HG03066 (cell line): ENCODE data around the gene TRIM44.
"Not testable (repeated sequence)": the region's sequence is repeated elsewhere in the genome, so short reads cannot be mapped to it uniquely, and the experiment has no call there.

Experiments used
- ATAC-seq: cut with Tn5 transposase; IDR thresholded peaks from one replicate; pipeline ENCODE4 v1.9.1; 2021; ENCODE audit warnings: low read depth; ENCODE audit not compliant: unreplicated experiment

TRIM44 gene

GRCh38 chr11:35714882-35715627, 52.5 kb downstream of the TRIM44 start:
- peak; percentile 82 for ATAC-seq

DNA sequence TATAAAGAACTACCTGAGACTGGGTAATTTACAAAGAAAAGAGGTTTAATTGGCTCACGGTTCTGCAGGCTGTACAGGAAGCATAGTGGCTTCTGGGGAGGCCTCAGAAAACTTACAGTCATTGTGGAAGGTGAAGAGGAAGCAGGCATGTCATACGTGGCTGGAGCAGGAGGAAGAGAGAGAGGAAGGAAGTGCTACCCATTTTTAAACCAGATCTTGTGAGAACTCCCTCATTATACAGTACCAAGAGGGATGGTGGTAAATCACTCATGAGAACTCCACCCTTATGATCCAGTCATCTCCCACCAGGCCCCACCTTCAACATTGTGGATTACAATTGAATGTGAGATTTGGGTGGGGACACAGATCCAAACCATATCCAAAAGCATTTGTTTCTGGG, 53.1 kb downstream of the TRIM44 start:
- not testable (repeated sequence) for ATAC-seq

- no peak for ATAC-seq
Measured at GRCh38 chr11:35717043-35717442, 54.5 kb downstream of the TRIM44 start.

GRCh38 chr11:35717520-35717919, 54.9 kb downstream of the TRIM44 start:
- ATAC-seq, result no peak

GRCh38 chr11:35721651-35722282, 59.2 kb downstream of the TRIM44 start:
- ATAC-seq, result peak; percentile 46

DNA sequence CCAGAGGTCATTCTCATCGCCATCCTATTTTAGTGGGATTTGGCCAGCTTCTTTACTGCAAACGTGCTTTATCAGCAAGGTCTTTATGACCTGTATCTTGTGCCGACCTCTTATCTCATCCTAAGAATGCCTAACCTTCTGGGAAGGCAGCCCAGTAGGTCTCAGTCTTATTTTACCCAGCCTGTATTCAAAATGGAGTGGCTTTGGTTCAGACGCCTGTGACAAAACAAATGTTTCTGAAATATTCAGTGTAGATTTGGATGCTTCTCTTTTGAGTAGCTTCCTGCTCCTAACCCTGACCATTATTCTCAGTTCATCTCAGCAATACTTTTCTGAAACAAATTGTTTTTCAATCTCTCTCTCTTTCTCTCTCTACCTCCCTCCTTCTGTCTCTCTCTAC, 60.1 kb downstream of the TRIM44 start:
- no peak for ATAC-seq

DNA sequence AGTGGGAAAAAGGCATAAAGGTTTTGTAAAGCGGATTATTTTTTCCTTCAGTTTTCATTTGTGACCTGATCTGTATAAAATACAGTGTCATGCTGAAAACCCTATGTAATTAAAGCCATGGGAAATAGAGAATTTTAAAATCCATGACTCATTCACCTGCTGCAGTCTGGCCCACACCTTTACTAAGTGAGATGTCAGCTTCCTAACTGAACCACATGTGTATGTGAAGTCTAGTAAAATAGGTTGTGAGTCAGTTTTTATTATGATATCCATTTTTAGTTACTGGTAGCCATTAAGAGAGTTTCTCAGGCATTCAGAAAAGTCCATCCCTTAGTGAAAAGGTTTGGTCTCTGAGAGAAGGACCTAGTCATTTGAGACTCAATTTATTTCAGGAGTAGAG, 60.9 kb downstream of the TRIM44 start:
- no peak for ATAC-seq

DNA sequence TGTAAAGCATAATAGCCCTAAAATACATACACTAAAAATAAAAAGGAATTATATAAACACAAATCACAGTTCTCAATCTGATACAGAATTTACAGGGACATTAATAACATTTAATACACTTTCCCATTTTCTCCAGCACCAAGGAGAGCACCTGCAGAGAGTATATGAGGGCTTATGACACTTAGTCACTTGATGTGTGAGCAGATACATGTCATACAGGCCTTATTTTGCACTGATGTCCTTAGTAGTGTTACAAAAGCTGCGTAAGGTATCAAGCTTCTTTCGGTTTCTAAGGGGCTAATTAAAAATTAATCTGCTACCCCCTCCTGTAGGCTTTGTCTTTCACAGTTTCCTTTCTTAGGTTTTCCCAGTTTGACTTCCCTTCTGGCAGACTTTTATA, 61.3 kb downstream of the TRIM44 start:
- no peak for ATAC-seq

GRCh38 chr11:35725885-35726284, 63.3 kb downstream of the TRIM44 start:
- no peak for ATAC-seq

DNA sequence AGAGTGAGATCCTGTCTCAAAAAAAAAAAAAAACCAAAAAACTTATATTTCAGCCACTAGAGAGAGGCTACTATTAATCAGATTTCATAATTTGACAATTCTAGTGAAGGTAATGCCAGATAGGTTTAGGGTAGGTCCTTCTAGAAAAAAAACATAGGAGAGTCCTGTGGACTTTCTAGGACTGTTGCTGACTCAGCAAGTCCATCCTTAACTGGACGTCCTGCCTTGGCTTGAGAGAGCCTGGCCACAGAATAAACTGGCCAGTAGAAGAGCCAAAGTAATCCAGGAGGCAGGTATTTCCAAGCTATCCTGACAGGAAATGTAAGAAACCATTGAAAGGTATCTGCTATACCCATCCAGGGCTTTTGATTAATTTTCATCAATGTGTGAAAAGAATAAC, 64.6 kb downstream of the TRIM44 start:
- no peak for ATAC-seq

DNA sequence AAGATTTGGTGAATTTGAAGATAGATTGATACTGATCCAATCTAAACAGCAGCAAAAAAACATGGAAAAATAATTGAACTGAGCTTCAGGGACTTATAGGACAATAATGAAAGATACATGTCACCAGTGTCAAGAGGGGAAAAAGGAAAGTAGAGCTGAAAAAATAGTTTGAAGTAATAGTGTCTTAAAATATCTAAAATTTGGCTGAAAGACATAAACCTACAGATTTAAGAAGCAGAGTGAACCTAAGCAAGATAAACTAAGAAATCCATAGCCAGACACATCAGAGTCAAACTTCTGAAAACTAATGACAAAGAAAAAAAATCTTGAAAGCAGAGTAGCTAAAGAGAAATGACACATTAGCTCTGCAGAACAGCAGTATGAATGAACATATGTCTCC, 67.7 kb downstream of the TRIM44 start:
- ATAC-seq, result no peak

DNA sequence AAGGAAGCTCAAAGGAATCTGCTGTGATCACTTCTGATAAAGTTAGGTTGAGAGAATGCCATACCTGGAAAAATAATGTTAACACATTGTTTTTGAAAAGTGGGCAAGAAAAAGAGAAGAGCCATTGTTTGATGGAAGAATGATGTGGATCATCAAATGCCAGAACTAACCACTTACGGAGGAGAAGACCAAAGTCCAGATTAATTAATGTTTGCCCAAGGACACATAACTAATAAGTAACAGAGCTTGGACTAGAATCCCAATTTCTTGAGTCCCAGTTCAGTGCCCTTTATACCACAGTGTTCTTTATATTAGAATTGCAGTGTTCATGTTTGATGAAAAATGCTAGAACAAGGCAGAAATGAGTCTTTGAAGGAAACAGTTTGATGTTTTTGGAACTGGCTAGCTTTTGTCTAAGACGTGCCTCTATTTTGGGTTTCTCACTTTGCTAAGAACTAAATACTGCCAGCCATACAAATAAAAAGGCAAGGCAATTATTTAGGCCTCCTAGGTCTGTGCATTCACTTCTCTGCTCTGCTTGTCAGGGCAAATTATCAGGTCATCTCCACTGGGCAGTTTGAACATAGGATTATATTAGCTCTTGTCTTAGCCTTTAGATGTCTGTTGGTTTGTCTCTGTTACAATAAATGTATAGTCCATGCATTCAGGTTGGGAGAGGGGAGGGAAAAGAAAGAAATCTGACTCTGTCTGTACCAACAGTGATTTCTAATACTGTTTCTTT, 72.3 kb downstream of the TRIM44 start:
- no peak for ATAC-seq

GRCh38 chr11:35735411-35735810, 72.8 kb downstream of the TRIM44 start:
- no peak for ATAC-seq

DNA sequence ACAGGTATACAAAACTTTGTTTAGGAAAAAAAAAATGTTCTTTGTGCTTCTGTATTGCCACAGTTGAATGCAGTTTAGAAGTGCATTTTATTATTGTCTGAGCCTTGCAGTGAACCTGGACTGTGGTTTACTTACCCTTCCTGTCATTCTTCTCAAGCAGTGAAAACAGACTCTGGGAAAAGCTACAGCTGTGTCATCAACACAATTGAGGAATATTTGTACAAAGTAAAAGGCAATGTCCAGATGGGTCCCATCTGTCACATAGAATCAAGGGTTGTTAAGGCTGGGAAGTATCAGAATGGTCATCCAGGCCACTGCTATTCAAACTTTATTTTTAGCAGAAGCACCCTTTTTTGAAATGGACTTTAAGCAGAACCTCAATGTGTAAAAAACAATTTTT, 73.3 kb downstream of the TRIM44 start:
- no peak for ATAC-seq

DNA sequence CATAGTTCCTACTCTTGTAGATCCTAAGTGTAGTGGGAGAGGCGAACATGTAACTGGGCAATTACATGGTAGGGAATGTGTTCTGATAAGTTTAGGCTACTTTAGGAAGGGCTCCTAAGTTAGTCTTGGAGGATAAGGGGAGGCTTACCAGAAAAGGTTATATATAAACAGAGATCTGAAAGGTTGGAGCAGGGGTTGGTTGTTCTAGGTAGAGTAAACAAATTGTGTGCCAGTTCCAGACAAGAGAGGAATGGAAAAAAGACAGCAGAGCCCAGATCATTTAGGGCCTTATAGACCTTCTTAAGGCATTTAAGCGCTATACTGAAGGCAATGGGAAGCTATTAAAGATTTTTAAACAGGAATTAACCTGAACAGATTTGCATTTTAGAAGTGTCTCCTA, 74.4 kb downstream of the TRIM44 start:
- ATAC-seq, result no peak

DNA sequence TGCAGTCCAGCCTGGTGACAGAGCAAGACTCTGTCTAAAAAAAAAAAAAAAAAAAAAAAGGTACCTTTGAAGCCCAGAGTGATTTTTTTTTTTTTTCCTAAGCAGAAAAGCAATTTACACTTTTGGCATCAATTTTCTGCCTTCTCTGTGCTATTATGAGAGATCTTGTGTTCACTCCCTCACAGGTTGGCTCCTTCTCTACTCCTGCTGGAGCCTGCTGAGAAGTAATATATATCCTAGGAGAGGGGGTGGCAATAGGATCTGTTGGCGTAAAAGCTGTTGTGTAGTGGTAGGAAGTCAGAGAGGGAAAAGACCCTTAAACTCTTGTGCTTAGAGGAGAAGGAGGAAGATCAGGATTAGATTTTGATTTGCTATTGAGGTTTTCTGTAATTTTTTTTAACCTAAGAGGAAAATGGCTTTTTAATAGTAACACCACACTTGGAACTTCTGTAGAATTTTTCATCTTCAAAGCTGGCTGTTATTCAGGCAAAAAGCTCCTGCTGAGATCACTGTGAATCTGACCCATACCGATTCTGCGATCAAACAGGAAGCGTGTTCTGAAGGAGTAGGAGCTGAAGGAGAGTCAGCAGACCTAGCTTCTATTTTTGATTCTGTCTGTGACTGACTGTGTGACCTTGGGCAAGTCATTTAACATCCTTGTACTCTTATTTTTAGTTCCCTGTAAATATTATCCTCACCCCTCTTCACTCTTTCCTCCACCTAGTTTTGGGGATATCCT, 77.7 kb downstream of the TRIM44 start:
- no peak for ATAC-seq

DNA sequence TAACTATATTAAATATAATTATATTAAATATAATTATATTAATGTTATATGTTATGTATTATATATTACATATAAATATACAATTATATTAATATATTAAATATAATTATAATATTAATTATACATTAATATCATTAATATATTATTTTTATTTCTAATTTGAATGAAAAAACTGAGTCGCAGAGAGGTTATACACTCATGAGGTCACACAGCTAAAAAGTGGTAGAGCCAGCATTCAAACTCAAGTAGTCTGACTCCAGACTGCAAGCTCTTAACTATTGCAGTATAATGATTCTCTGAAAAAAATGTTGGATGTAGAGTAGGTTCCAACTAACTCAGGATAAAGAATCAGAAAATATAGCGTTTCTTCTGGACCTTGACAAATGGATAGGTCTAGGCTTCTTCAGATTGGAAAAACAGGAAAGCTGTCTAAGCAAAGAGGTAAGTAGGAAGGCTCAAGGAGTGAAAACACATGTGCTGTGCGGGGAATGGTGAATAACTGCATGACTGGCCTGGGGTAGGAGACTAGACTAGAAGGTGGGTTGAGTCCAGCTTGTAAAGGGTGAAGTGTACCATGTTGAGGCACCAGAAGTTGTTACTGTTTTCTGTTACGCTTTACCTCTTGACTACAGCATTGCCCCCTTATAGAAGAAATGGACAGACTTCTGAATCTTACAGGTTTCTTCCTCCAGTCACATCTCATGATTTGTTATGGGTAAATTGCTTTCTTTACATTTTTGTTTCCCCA, 80.3 kb downstream of the TRIM44 start:
- no peak for ATAC-seq

DNA sequence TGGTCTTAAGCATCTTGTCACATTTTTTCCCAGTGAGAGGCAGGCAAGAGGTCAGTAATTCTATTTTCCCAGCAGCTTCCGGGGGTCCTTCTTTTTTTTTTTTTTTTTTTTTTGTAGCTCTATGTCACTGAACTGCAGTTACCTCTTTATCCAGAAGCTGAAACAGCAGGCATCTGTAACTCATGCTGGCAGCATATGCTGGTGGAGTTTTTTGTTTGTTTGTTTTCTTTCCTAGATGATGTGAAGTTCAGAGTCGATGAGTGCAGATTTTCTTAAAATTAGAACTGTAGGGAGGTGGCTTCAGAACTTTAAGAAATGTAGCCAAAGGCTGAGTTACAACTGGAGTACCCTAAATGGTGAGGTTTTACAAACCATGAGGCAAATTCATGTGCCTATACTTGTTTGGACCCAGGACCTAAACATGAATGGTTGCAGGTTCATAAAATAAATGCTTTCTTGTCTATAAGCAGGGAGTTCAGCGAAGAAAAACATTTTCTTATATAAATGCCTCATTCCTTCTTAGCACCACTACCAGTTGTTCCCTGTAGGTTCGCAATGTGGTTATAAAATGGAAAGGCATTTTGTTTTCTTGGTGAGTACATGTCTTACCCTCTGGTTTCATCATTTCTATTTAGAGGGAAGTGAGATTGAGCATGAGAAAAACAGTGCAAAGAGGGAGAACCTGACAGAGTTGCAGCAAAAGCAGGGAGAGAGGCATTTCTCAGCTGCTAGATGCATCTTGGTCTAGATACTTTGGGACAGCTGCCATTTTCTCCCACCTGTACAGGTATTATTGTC, 84.0 kb downstream of the TRIM44 start:
- ATAC-seq, result no peak

- no peak for ATAC-seq
Measured at GRCh38 chr11:35747668-35748067, 85.1 kb downstream of the TRIM44 start.

DNA sequence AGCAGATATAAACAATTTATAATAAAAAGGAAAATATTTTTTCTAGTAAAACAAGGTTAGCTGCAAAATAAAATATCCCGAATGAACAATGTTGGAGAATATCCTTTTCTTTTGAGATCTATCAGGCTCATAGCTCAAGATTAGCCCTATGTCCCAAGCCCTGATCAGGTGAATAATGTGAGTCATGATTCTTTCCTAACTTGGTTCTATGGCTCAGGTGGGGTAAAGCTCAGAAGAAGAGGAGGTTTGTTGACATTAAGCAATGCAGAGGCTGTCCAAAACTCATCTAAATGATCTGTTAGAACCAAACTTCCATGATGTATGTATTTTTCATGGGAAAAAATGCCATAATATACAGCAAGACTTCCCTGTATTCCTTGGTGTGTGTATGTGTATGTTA, 86.1 kb downstream of the TRIM44 start:
- ATAC-seq, result no peak
